SK-N-SH (cell line): ENCODE measurements around the gene RPH3AL.

Source experiments
- CTCF ChIP-seq: fragments of 200-600 bp; sonication (generic); IDR thresholded peaks from 2 replicates; pipeline ENCODE4 v1.6.1; 2017; ENCODE audit warnings: antibody characterized with exemption, mild to moderate bottlenecking, moderate library complexity
- EP300 ChIP-seq, 2 experiments: IDR thresholded peaks; 2 replicates each; pipeline versions ENCODE4 v1.4.0 to v1.6.1; 2012; ENCODE audit warnings: borderline replicate concordance in 1 of 2, low read depth in 1 of 2, low read length in 1 of 2
- FOXM1 ChIP-seq: IDR thresholded peaks from 2 replicates; pipeline ENCODE4 v1.4.0; 2012; ENCODE audit warnings: low read depth, mild to moderate bottlenecking
- MAX ChIP-seq: IDR thresholded peaks from 2 replicates; pipeline ENCODE4 v1.4.0; 2012; ENCODE audit warnings: low read depth
- MEF2A ChIP-seq: IDR thresholded peaks from 2 replicates; pipeline ENCODE4 v1.4.0; 2012; ENCODE audit warnings: low read depth, borderline replicate concordance
- MXI1 ChIP-seq: IDR thresholded peaks from 2 replicates; pipeline ENCODE4 v1.6.1; 2012; ENCODE audit warnings: mild to moderate bottlenecking, low read depth, low read length, improper control_type of control experiment
- PBX3 ChIP-seq: IDR thresholded peaks from 2 replicates; pipeline ENCODE4; 2012
- RAD21 ChIP-seq: IDR thresholded peaks from 2 replicates; pipeline ENCODE4 v1.6.1; 2012; ENCODE audit warnings: mild to moderate bottlenecking, low read length
- SIN3A ChIP-seq: IDR thresholded peaks from 2 replicates; pipeline ENCODE4 v1.6.1; 2012; ENCODE audit warnings: low read depth, mild to moderate bottlenecking, low read length, moderate library complexity, borderline replicate concordance
- SMC3 ChIP-seq: IDR thresholded peaks from 2 replicates; pipeline ENCODE4 v1.6.1; 2012; ENCODE audit warnings: low read depth, low read length, improper control_type of control experiment
- TAF1 ChIP-seq: IDR thresholded peaks from 2 replicates; pipeline ENCODE4 v1.6.1; 2012; ENCODE audit warnings: low read depth, mild to moderate bottlenecking, low read length, moderate library complexity, borderline replicate concordance
- USF1 ChIP-seq: IDR thresholded peaks from 2 replicates; pipeline ENCODE4 v1.4.0; 2012; ENCODE audit warnings: low read depth, borderline replicate concordance
- USF2 ChIP-seq: fragments of 150-350 bp; IDR thresholded peaks from 2 replicates; pipeline ENCODE4 v1.6.1; 2017; ENCODE audit warnings: antibody characterized with exemption, low read length, low read depth, borderline replicate concordance
- TF ChIP-seq, protein P1 (sequence below): IDR thresholded peaks from 2 replicates; pipeline ENCODE4 v1.6.1; 2012; ENCODE audit warnings: mild to moderate bottlenecking, low read depth, low read length, moderate library complexity

- no peak for TF ChIP-seq CTCF
- TF ChIP-seq FOXM1, result no peak
- TF ChIP-seq RAD21, result no peak
- no peak for TF ChIP-seq SMC3
- TF ChIP-seq SIN3A, result no peak
- TF ChIP-seq USF2, result no peak
- TF ChIP-seq, protein P1, sequence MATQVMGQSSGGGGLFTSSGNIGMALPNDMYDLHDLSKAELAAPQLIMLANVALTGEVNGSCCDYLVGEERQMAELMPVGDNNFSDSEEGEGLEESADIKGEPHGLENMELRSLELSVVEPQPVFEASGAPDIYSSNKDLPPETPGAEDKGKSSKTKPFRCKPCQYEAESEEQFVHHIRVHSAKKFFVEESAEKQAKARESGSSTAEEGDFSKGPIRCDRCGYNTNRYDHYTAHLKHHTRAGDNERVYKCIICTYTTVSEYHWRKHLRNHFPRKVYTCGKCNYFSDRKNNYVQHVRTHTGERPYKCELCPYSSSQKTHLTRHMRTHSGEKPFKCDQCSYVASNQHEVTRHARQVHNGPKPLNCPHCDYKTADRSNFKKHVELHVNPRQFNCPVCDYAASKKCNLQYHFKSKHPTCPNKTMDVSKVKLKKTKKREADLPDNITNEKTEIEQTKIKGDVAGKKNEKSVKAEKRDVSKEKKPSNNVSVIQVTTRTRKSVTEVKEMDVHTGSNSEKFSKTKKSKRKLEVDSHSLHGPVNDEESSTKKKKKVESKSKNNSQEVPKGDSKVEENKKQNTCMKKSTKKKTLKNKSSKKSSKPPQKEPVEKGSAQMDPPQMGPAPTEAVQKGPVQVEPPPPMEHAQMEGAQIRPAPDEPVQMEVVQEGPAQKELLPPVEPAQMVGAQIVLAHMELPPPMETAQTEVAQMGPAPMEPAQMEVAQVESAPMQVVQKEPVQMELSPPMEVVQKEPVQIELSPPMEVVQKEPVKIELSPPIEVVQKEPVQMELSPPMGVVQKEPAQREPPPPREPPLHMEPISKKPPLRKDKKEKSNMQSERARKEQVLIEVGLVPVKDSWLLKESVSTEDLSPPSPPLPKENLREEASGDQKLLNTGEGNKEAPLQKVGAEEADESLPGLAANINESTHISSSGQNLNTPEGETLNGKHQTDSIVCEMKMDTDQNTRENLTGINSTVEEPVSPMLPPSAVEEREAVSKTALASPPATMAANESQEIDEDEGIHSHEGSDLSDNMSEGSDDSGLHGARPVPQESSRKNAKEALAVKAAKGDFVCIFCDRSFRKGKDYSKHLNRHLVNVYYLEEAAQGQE, result no peak
- no peak for TF ChIP-seq EP300 (IDR thresholded peaks at IDR 0.05; ENCODE audit: borderline replicate concordance in 1 of 2, low read depth in 1 of 2, low read length in 1 of 2)
- TF ChIP-seq TAF1, result no peak
- no peak for TF ChIP-seq PBX3
- no peak for TF ChIP-seq MXI1
- TF ChIP-seq MAX, result no peak
- TF ChIP-seq MEF2A, result no peak
- TF ChIP-seq USF1, result no peak
Measured at GRCh38 chr17:312476-313148, 40.0 kb downstream of the RPH3AL start.
